Activated CD8-positive, alpha-beta T cell treated with anti-CD3 and anti-CD28 coated beads for 36 hours (primary cell): Measurements from ENCODE around the gene CHI3L1. TPM values are rescaled to one million over a fixed set of nuclear protein-coding genes. Genes with fewer than 3 reads are reported as not detected.

Experiments used
- ATAC-seq: fragments of 200-7000 bp; cut with Tn5 transposase; one replicate; pipeline ENCODE4 v1.10.0; 2021; ENCODE audit warnings: mild to moderate bottlenecking, moderate library complexity
- CTCF ChIA-PET: fragments of 350-600 bp; sonication (Branson Sonifier 250); formaldehyde crosslinking; loops from one replicate; lab custom pipeline; 2021; ENCODE audit warnings: antibody characterized with exemption; lab: Charles Lee
- POLR2A ChIA-PET: fragments of 350-600 bp; sonication (Branson Sonifier 250); formaldehyde crosslinking; loops from one replicate; lab custom pipeline; 2021; ENCODE audit warnings: antibody characterized with exemption; lab: Charles Lee
- DNase-seq: peaks from one replicate; pipeline ENCODE4 v3.0.0-alpha.2; 2020
- H3K27ac Mint-ChIP-seq: one replicate; pipeline ENCODE4 v1.8.0; 2021; ENCODE audit warnings: mild to moderate bottlenecking, mixed read lengths
- H3K27me3 Mint-ChIP-seq: one replicate; pipeline ENCODE4 v1.8.0; 2021; ENCODE audit warnings: mixed read lengths
- H3K36me3 Mint-ChIP-seq: one replicate; pipeline ENCODE4 v1.8.0; 2021; ENCODE audit warnings: low read depth, mixed read lengths
- H3K4me1 Mint-ChIP-seq: one replicate; pipeline ENCODE4 v1.8.0; 2021; ENCODE audit warnings: low read depth, mixed read lengths
- H3K4me3 Mint-ChIP-seq: one replicate; pipeline ENCODE4 v1.8.0; 2021; ENCODE audit warnings: mild to moderate bottlenecking, moderate library complexity, mixed read lengths
- H3K9me3 Mint-ChIP-seq: one replicate; pipeline ENCODE4 v1.8.0; 2021; ENCODE audit warnings: mixed read lengths
- intact Hi-C: fragments of 100-400 bp; cut with micrococcal nuclease; formaldehyde crosslinking; loops from one replicate; pipeline ENCODE4 v1.10.0; 2022
- total RNA-seq, 2 experiments: library from RNA; stranded (reverse); gene quantifications; one replicate each; pipeline ENCODE4 v1.2.3, GENCODE V29; 2021
- TF ChIP-seq, protein P1 (sequence below): fragments of 200-600 bp; IDR thresholded peaks from one replicate; pipeline ENCODE4 v1.8.0; 2022; ENCODE audit warnings: antibody characterized with exemption, mild to moderate bottlenecking

The CHI3L1 gene
- total RNA-seq, 2 experiments from 2014 or later: not detected

DNA sequence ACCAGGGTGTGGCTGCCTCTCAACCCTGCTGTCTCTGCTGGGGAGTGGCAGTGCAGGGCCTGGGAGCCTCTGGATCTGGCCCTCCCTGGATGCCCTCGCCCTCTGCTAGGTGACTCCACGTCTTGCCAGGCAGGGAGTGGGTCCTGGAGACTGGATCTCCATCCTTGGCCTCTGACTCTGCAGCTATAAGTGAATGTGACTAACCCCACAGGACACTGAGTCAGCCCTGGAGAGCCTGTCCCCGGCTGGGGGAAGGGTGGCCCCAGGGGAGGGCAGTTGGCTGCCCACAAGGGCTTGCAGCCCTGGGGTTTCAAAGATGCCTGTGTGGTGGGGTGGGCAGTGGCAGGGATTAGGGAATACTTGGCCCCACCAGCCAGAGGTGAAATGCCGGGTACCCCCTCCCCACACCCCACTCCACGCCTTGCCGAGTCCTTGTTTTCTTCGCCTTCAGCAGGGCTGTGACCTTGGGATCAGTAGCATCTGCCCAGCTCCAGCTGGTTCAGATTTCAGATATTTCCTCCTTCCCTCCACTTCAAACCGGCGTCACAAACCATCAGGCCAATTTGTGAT is 8.9 kb downstream of the CHI3L1 start:
- ATAC-seq: no peak
- H3K4me1 Mint-ChIP-seq: no peaks in the 10 kb centered on the region
- CTCF ChIA-PET: no interaction called here

DNA sequence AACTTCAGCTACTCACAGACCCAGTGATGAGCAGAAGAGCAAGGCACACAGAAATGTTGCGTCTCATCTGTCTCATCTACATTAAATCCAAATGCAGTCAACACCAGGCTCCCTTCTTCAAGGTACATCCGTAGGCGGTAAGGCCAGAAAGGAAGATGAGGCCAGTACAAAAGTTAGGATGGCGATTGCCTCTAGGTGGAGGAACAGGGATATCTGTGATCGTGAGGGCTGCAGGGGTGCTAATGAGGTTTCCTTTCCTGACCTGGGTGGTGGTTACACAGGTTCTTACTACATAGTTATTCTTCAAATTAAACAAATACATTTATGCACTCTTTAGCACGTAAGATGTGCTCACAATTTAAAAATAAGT is 9.5 kb downstream of the CHI3L1 start:
- Mint-ChIP-seq H3K36me3 (no peaks in the 10 kb centered on the region), H3K27ac (no peak overlapping the region), H3K27me3 (no peaks in the 10 kb centered on the region), H3K9me3 (no peaks in the 10 kb centered on the region), H3K4me3 (no peak overlapping the region), H3K4me1 (no peaks in the 10 kb centered on the region)
- DNase-seq (no peak), ATAC-seq (no peak)
- CTCF ChIA-PET: no interaction called here
- TF ChIP-seq, protein P1, sequence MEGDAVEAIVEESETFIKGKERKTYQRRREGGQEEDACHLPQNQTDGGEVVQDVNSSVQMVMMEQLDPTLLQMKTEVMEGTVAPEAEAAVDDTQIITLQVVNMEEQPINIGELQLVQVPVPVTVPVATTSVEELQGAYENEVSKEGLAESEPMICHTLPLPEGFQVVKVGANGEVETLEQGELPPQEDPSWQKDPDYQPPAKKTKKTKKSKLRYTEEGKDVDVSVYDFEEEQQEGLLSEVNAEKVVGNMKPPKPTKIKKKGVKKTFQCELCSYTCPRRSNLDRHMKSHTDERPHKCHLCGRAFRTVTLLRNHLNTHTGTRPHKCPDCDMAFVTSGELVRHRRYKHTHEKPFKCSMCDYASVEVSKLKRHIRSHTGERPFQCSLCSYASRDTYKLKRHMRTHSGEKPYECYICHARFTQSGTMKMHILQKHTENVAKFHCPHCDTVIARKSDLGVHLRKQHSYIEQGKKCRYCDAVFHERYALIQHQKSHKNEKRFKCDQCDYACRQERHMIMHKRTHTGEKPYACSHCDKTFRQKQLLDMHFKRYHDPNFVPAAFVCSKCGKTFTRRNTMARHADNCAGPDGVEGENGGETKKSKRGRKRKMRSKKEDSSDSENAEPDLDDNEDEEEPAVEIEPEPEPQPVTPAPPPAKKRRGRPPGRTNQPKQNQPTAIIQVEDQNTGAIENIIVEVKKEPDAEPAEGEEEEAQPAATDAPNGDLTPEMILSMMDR: no peak
- POLR2A ChIA-PET: interaction anchor here (1.4 kb wide), 1 partner anchor 50 kb away, joined by 3 read pairs; no protein-coding TSS in a partner anchor
- intact Hi-C loops: no loop called here

More for the DNA sequence above, 8.9 kb downstream of the CHI3L1 start:
- Mint-ChIP-seq H3K9me3 (no peaks in the 10 kb centered on the region), H3K27ac (no peak overlapping the region), H3K27me3 (no peaks in the 10 kb centered on the region), H3K36me3 (no peaks in the 10 kb centered on the region), H3K4me3 (no peak overlapping the region)
- no peak for DNase-seq
- TF ChIP-seq, protein P1: no peak
- POLR2A ChIA-PET: no interaction called here
- intact Hi-C loops: no loop called here

DNA sequence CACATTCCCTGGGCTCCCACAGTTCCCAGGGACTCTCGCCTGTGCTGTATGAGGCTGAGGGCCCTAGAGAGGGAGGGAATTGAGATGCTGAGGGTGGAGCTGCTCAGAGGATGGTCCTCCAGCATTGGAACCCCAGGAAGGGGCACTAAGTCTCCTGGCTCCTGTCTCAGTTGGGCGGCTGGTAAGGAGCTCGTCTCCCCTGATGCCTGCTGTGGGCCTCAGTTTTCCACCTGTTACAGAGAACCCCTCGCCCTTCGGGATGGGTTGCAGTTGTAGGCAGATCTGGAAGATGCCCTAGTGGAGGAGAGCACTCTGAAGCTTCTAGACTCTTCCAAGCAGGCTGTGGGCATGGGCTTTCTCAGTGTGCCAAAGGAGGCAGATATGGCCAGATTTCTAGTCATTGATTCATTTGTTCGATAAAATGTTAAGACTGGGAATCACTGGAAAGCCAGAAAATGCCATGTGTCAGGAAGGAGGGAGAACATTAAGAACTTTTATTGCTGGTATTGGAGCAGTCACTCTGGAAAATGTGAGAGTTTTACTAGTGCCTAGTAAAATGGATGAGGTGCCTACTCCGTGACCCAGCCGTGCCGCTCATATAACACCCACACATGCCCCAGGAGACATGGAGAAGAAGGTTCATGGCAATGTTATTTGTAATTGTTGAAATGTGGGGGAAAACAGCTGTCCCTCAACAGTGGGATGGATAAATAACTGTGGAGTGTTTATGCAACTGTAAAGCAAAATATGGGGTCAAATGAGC is 10.1 kb downstream of the CHI3L1 start:
- no peak overlapping the region for H3K27ac Mint-ChIP-seq
- no peaks in the 10 kb centered on the region for H3K27me3 Mint-ChIP-seq
- TF ChIP-seq, protein P1: no peak
- no peaks in the 10 kb centered on the region for H3K4me1 Mint-ChIP-seq
- DNase-seq: no peak
- ChIA-PET CTCF (interaction anchor here (0.7 kb wide), 1 partner anchor 59 kb away, joined by 3 read pairs; no protein-coding TSS in a partner anchor), POLR2A (interaction anchor here (1.4 kb wide), 1 partner anchor 51 kb away, joined by 3 read pairs; no protein-coding TSS in a partner anchor)
- no peak overlapping the region for H3K4me3 Mint-ChIP-seq
- no peaks in the 10 kb centered on the region for H3K36me3 Mint-ChIP-seq
- no peaks in the 10 kb centered on the region for H3K9me3 Mint-ChIP-seq
- intact Hi-C loops: no loop called here
- ATAC-seq: no peak

DNA sequence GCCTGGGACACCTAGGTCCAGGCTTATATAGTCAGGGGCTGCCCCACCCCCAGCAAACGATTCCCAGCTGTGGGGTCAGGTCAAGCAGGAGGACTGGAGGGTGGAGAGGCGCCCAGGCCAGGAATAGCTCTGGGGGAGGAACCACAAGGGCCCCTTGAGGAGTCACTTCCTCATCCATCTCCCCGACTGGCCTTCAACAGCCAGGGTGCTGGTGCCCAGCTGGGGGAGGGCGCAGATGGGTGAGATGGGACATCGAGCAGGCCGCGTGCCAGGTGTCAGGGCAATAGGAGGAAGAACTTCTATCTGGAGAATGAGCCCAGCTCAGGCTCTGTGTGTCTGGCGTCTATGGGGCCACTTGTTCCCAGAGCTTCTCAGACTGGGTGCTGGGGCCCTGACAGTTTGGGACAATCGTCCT is 10.7 kb downstream of the CHI3L1 start:
- TF ChIP-seq, protein P1: no peak

More for the DNA sequence above, 10.7 kb downstream of the CHI3L1 start:
- no peaks in the 10 kb centered on the region for H3K4me1 Mint-ChIP-seq
- H3K4me3 Mint-ChIP-seq: no peak overlapping the region
- ChIA-PET CTCF (interaction anchor here (0.7 kb wide), 1 partner anchor 58 kb away, joined by 3 read pairs; no protein-coding TSS in a partner anchor), POLR2A (interaction anchor here (1.4 kb wide), 1 partner anchor 51 kb away, joined by 3 read pairs; no protein-coding TSS in a partner anchor)
- no peaks in the 10 kb centered on the region for H3K27me3 Mint-ChIP-seq
- intact Hi-C loops: no loop called here
- ATAC-seq: no peak
- no peak for DNase-seq
- H3K9me3 Mint-ChIP-seq: no peaks in the 10 kb centered on the region
- no peaks in the 10 kb centered on the region for H3K36me3 Mint-ChIP-seq
- no peak overlapping the region for H3K27ac Mint-ChIP-seq
